ENCODE measurements around the gene BTNL3.

Gene BTNL3

DNA sequence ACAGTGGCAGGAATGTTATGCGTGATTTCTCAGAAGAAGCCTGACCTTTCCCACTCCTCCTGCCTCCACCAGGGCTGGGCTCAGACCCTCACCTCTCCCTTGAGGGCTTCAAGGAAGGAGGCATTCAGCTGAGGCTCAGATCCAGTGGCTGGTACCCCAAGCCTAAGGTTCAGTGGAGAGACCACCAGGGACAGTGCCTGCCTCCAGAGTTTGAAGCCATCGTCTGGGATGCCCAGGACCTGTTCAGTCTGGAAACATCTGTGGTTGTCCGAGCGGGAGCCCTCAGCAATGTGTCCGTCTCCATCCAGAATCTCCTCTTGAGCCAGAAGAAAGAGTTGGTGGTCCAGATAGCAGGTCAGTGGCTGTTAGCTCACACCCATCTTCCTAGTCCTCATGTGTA, 61.4 kb downstream of the BTNL3 start:
- DNase-seq = no peak

DNA sequence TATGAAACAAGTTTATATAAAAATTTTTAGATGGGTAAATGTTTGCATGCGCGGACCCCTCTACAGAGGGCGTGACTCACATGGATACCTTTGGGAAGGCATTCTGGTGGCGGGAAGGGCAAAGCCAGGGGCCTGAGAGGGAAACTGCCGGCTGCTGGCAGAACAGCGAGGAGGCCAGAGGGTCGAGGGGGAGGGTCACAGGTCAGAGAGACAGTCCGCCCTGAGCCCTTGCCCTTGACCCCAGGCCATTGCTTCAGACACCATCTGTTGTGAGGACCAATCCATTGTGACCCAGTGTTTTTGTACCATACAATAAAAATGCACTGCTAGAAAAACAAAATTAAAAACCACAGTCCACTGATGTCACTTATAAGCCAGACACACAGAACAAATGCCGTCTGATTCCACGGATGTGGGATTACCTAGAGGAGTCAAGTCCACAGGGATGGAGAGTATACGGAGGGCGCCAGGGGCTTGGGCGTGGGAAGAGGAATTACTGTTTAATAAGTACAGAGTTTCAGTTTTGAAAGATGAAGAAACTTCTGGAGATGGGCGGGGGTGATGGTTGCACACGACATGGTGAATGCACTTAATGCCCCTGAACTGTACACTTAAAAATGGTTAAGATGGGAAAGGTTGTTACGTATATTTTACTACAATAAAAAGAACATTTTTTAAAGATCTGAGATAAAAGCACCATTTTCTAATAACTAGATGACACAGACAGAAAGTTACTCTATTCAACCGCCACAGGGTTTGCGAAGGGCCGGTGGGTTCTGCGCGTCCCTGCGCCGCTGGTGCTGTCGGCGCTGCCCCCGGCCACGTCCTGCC, 63.4 kb downstream of the BTNL3 start:
- DNase-seq = no peak

GRCh38 chr5:181052672-181053487, 64.2 kb downstream of the BTNL3 start:
- DNase-seq = no peak

GRCh38 chr5:181053488-181054121, 65.0 kb downstream of the BTNL3 start:
- DNase-seq = no peak

GRCh38 chr5:181054138-181054537, 65.5 kb downstream of the BTNL3 start:
- no peak for DNase-seq

- DNase-seq = no peak
Measured at GRCh38 chr5:181054871-181055459, 66.3 kb downstream of the BTNL3 start.

All from NCI-H1436 (cell line).